CD4-positive, alpha-beta T cell (primary cell): ENCODE measurements around the gene PRR16. TPM values are rescaled to one million over a fixed set of nuclear protein-coding genes. Genes with fewer than 3 reads are reported as not detected.

Experiments used
- ATAC-seq: fragments of 200-7000 bp; cut with Tn5 transposase; one replicate; pipeline ENCODE4 v1.10.0; 2022; ENCODE audit warnings: mild to moderate bottlenecking; ENCODE audit not compliant: poor library complexity
- CTCF ChIA-PET: fragments of 350-600 bp; sonication (Branson Sonifier 250); formaldehyde crosslinking; loops from one replicate; lab custom pipeline; 2021; ENCODE audit warnings: antibody characterized with exemption, inconsistent platforms; lab: Charles Lee
- POLR2A ChIA-PET: fragments of 350-600 bp; sonication (Branson Sonifier 250); formaldehyde crosslinking; loops from one replicate; lab custom pipeline; 2021; ENCODE audit warnings: antibody characterized with exemption, inconsistent platforms; lab: Charles Lee
- DNase-seq, 14 experiments: peaks; one replicate each; pipeline ENCODE4 v3.0.0-alpha.2; 2013 to 2020; ENCODE audit warnings: mixed read lengths in 2 of 14
- H3K27ac ChIP-seq, 2 donors: one replicate each; pipeline versions ENCODE4 v1.5.1 to v1.7.0; 2013; ENCODE audit warnings: low read length in 2 of 2, low read depth in 1 of 2, mild to moderate bottlenecking in 1 of 2
- H3K27me3 ChIP-seq, 2 experiments: 1 replicate in 1 of 2; 2 replicates in 1 of 2; pipeline versions ENCODE4 v1.6.1 to v1.7.0; 2013; ENCODE audit warnings: low read length in 2 of 2, control low read depth in 1 of 2, mild to moderate bottlenecking in 1 of 2, moderate library complexity in 1 of 2; ENCODE audit not compliant: insufficient read depth in 2 of 2, control insufficient read depth in 1 of 2
- H3K36me3 ChIP-seq: one replicate; pipeline ENCODE4 v1.6.1; 2013; ENCODE audit warnings: low read length, control low read depth; ENCODE audit not compliant: insufficient read depth
- H3K4me1 ChIP-seq: one replicate; pipeline ENCODE4 v1.6.1; 2013; ENCODE audit warnings: low read length, control low read depth; ENCODE audit not compliant: insufficient read depth
- H3K4me3 ChIP-seq: one replicate; pipeline ENCODE4 v1.5.1; 2013; ENCODE audit warnings: mild to moderate bottlenecking, low read length, moderate library complexity
- H3K9me3 ChIP-seq, 2 experiments: 1 replicate in 1 of 2; 2 replicates in 1 of 2; pipeline versions ENCODE4 v1.6.1 to v1.7.0; 2013; ENCODE audit warnings: low read length in 2 of 2, mild to moderate bottlenecking in 2 of 2, control low read depth in 1 of 2, moderate library complexity in 1 of 2; ENCODE audit not compliant: control insufficient read depth in 1 of 2, insufficient read depth in 1 of 2
- H3K27ac Mint-ChIP-seq: one replicate; pipeline ENCODE4 v1.8.0; 2020; ENCODE audit warnings: mixed read lengths
- H3K27me3 Mint-ChIP-seq: one replicate; pipeline ENCODE4 v1.8.0; 2021; ENCODE audit warnings: mixed read lengths
- H3K36me3 Mint-ChIP-seq: one replicate; pipeline ENCODE4 v1.8.0; 2021; ENCODE audit warnings: low read depth, mixed read lengths
- H3K4me1 Mint-ChIP-seq: one replicate; pipeline ENCODE4 v1.8.0; 2021; ENCODE audit warnings: low read depth, mixed read lengths
- H3K4me3 Mint-ChIP-seq: one replicate; pipeline ENCODE4 v1.8.0; 2020; ENCODE audit warnings: mild to moderate bottlenecking, mixed read lengths
- H3K9me3 Mint-ChIP-seq: one replicate; pipeline ENCODE4 v1.8.0; 2020; ENCODE audit warnings: mixed read lengths
- intact Hi-C, 2 experiments: fragments of 100-400 bp; cut with DNase I in 1 of 2; cut with micrococcal nuclease in 1 of 2; formaldehyde crosslinking; loops; one replicate each; pipeline versions ENCODE4 v1.15.1 to v1.9.0; 2023 to 2025; cut with DNase I, micrococcal nuclease
- total RNA-seq, 174 experiments: library from RNA in 2 of 174; stranded (reverse) in 2 of 174; gene quantifications; one replicate each; pipeline ENCODE4 v1.2.3 and lab custom pipeline; 2021 to 2026
- TF ChIP-seq, protein P1 (sequence below): fragments of 200-600 bp; IDR thresholded peaks from one replicate; pipeline ENCODE4 v1.8.0; 2022; ENCODE audit warnings: antibody characterized with exemption, mild to moderate bottlenecking

The PRR16 gene
- total RNA-seq, 2 experiments from 2014 or later, result not detected

DNA sequence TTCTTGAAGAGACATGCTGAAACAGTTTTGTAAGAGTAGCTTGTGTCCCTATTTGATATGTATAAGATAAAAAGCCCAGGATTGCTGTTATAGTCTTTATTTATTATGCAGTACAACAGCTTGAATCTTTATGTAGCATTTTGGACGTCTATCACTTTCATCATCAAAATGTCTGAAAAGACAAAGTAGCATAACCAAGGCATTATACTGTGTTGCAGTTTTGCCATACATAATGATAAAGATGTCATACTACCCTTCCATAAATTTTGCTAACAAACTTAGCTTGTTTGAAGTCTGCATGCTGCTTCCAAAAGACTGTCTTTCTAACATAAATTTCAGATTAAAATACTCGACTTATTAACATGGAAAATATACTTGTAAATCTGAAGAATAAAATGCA is 127.8 kb downstream of the PRR16 start:
- Mint-ChIP-seq H3K27ac (no peak overlapping the region), H3K4me1 (no peaks in the 10 kb centered on the region), H3K9me3 (peaks cover 7% of the 10 kb centered on the region), H3K36me3 (no peaks in the 10 kb centered on the region), H3K4me3 (no peak overlapping the region), H3K27me3 (no peaks in the 10 kb centered on the region)
- ATAC-seq (no peak), DNase-seq (no peak)
- TF ChIP-seq, protein P1, sequence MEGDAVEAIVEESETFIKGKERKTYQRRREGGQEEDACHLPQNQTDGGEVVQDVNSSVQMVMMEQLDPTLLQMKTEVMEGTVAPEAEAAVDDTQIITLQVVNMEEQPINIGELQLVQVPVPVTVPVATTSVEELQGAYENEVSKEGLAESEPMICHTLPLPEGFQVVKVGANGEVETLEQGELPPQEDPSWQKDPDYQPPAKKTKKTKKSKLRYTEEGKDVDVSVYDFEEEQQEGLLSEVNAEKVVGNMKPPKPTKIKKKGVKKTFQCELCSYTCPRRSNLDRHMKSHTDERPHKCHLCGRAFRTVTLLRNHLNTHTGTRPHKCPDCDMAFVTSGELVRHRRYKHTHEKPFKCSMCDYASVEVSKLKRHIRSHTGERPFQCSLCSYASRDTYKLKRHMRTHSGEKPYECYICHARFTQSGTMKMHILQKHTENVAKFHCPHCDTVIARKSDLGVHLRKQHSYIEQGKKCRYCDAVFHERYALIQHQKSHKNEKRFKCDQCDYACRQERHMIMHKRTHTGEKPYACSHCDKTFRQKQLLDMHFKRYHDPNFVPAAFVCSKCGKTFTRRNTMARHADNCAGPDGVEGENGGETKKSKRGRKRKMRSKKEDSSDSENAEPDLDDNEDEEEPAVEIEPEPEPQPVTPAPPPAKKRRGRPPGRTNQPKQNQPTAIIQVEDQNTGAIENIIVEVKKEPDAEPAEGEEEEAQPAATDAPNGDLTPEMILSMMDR, result no peak
- CTCF ChIA-PET, result no interaction called here
- Histone ChIP-seq H3K27me3 (no peaks in the 10 kb centered on the region), H3K36me3 (no peaks in the 10 kb centered on the region), H3K27ac (no peak overlapping the region), H3K4me3 (no peak overlapping the region), H3K4me1 (no peaks in the 10 kb centered on the region), H3K9me3 (no peaks in the 10 kb centered on the region)
- intact Hi-C loops, result no loop called here
- POLR2A ChIA-PET, result no interaction called here

DNA sequence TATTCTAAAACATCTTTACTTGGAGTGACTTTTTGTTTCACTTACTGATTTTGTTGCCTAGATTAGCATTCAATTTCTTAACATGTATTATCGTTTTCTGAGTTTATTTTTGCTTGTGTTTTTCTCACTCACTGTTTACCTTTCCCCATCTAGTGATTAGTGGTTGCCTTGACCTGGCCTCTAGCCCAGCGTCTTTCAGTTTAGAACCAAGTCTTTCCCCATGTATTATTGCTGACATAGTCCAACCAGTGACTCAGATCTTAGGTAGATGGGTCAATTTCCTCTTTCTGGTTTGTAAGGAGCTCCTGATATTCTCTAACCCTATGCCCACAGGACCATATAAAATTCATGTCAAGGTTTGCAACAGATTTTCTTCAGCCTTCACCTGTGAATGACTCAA is 135.5 kb downstream of the PRR16 start:
- no peaks in the 10 kb centered on the region for H3K9me3 ChIP-seq
- H3K27me3 ChIP-seq, result no peaks in the 10 kb centered on the region
- ChIA-PET CTCF (no interaction called here), POLR2A (no interaction called here)
- DNase-seq (no peak), ATAC-seq (no peak)
- H3K27ac ChIP-seq, result no peak overlapping the region
- H3K36me3 Mint-ChIP-seq, result no peaks in the 10 kb centered on the region
- H3K27ac Mint-ChIP-seq, result no peak overlapping the region
- H3K36me3 ChIP-seq, result no peaks in the 10 kb centered on the region
- no peaks in the 10 kb centered on the region for H3K4me1 Mint-ChIP-seq
- H3K9me3 Mint-ChIP-seq, result peaks cover 16% of the 10 kb centered on the region
- TF ChIP-seq, protein P1, result no peak
- no peak overlapping the region for H3K4me3 ChIP-seq
- H3K4me1 ChIP-seq, result no peaks in the 10 kb centered on the region
- intact Hi-C loops, result no loop called here
- no peak overlapping the region for H3K4me3 Mint-ChIP-seq
- H3K27me3 Mint-ChIP-seq, result no peaks in the 10 kb centered on the region

DNA sequence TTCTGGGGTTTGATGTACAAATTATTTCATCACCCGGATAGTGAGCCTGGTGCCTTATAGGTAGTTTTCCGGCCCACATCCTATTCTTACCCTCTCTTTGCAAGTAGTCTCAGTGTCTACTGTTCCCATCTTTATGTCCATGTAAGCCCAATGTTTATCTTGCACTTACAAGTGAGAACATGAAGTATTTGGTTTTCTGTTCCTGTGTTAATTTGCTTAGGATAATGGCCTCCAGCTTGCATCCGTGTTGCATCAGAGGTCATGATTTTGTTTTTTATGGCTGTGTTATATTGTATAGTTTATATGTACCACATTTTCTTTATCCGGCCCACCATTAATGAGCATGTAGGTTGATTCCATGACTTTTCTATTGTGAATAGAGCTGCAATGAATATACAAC is 136.5 kb downstream of the PRR16 start:
- peaks cover 17% of the 10 kb centered on the region for H3K9me3 Mint-ChIP-seq
- no peaks in the 10 kb centered on the region for H3K27me3 ChIP-seq
- TF ChIP-seq, protein P1, result no peak
- no peak overlapping the region for H3K27ac ChIP-seq
- ChIA-PET POLR2A (no interaction called here), CTCF (no interaction called here)
- no peak overlapping the region for H3K4me3 Mint-ChIP-seq
- peaks cover 0 to 2% of the 10 kb centered on the region in 2 experiments for H3K9me3 ChIP-seq
- DNase-seq (no peak), ATAC-seq (no peak)
- H3K27me3 Mint-ChIP-seq, result no peaks in the 10 kb centered on the region
- no peak overlapping the region for H3K4me3 ChIP-seq
- H3K36me3 Mint-ChIP-seq, result no peaks in the 10 kb centered on the region
- H3K27ac Mint-ChIP-seq, result no peak overlapping the region
- H3K4me1 ChIP-seq, result no peaks in the 10 kb centered on the region
- intact Hi-C loops, result no loop called here
- no peaks in the 10 kb centered on the region for H3K36me3 ChIP-seq
- H3K4me1 Mint-ChIP-seq, result no peaks in the 10 kb centered on the region
